Occipital lobe (tissue), 2 donors: ENCODE measurements around the gene CDKN2AIP. TPM values are rescaled to one million over a fixed set of nuclear protein-coding genes. Genes with fewer than 3 reads are reported as not detected.
"Not testable (repeated sequence)": the region's sequence is repeated elsewhere in the genome, so short reads cannot be mapped to it uniquely, and the experiment has no call there.

Source experiments
- DNase-seq: peaks from one replicate; lab custom pipeline; 2025; lab: John Stamatoyannopoulos, UW
- total RNA-seq: library from RNA; depleted of rRNA; stranded (reverse); fragments of >200 nt; gene quantifications from one replicate; pipeline ENCODE4 v1.2.3, GENCODE V29; 2014

CDKN2AIP gene
- total RNA-seq, 1 donor from 2014 or later: 28.5 TPM

GRCh38 chr4:183448436-183448835, 4.0 kb downstream of the CDKN2AIP start:
- DNase-seq: no peak

GRCh38 chr4:183449193-183449882, 4.9 kb downstream of the CDKN2AIP start:
- no peak for DNase-seq

GRCh38 chr4:183450108-183450507, 5.7 kb downstream of the CDKN2AIP start:
- no peak for DNase-seq

- DNase-seq: no peak
These were observed 11.2 kb downstream of the CDKN2AIP start for GRCh38 chr4:183455431-183456195.

- DNase-seq: no peak
These were observed 13.6 kb downstream of the CDKN2AIP start for GRCh38 chr4:183458005-183458404.

GRCh38 chr4:183463903-183464619, 19.6 kb downstream of the CDKN2AIP start:
- DNase-seq: not testable (repeated sequence)

GRCh38 chr4:183465879-183466278, 21.4 kb downstream of the CDKN2AIP start:
- not testable (repeated sequence) for DNase-seq

GRCh38 chr4:183467246-183467645, 22.8 kb downstream of the CDKN2AIP start:
- DNase-seq: no peak

- DNase-seq: no peak
These were observed 24.0 kb downstream of the CDKN2AIP start for GRCh38 chr4:183468210-183469095.

- no peak for DNase-seq
These were observed 24.8 kb downstream of the CDKN2AIP start for GRCh38 chr4:183469285-183469684.

- DNase-seq: no peak
These were observed 25.5 kb downstream of the CDKN2AIP start for GRCh38 chr4:183469936-183470335.

GRCh38 chr4:183470821-183471220, 26.4 kb downstream of the CDKN2AIP start:
- no peak for DNase-seq

GRCh38 chr4:183471946-183472708, 27.7 kb downstream of the CDKN2AIP start:
- DNase-seq: peak; percentile 59

GRCh38 chr4:183478123-183478522, 33.7 kb downstream of the CDKN2AIP start:
- DNase-seq: no peak

- DNase-seq: no peak
These were observed 34.5 kb downstream of the CDKN2AIP start for GRCh38 chr4:183478926-183479325.

GRCh38 chr4:183482515-183483095, 38.2 kb downstream of the CDKN2AIP start:
- DNase-seq: not testable (repeated sequence)

GRCh38 chr4:183483997-183484396, 39.6 kb downstream of the CDKN2AIP start:
- no peak for DNase-seq

GRCh38 chr4:183485411-183486160, 41.1 kb downstream of the CDKN2AIP start:
- no peak for DNase-seq

- no peak for DNase-seq
These were observed 48.4 kb downstream of the CDKN2AIP start for GRCh38 chr4:183492791-183493222.
